K562 (cell line): ENCODE measurements around the gene IRF2. TPM values are rescaled to one million over a fixed set of nuclear protein-coding genes. Genes with fewer than 3 reads are reported as not detected.
"Not testable (repeated sequence)": the region's sequence is repeated elsewhere in the genome, so short reads cannot be mapped to it uniquely, and the experiment has no call there.

Experiments used
- FOSL1 ChIP-seq: fragments of 200-800 bp; sonication (Bioruptor generic); conservative IDR thresholded peaks from 2 replicates; pipeline ENCODE4 v1.6.1; 2016; ENCODE audit warnings: missing genetic modification characterization, missing compliant biosample characterization
- HBP1 ChIP-seq: fragments of 450-650 bp; formaldehyde crosslinking; IDR thresholded peaks from 2 replicates; pipeline ENCODE4 v1.4.0; 2022; ENCODE audit warnings: missing genetic modification characterization
- MXI1 ChIP-seq: IDR thresholded peaks from 2 replicates; pipeline ENCODE4 v1.6.1; 2011; ENCODE audit warnings: low read depth, mild to moderate bottlenecking, improper control_type of control experiment, low read length
- TAF7 ChIP-seq: fragments of 450-650 bp; IDR thresholded peaks from 2 replicates; pipeline ENCODE4 v1.6.1; 2016; ENCODE audit warnings: missing genetic modification characterization, missing compliant biosample characterization
- TCF15 ChIP-seq: fragments of 250-450 bp; sonication (Bioruptor Pico); IDR thresholded peaks from 2 replicates; pipeline ENCODE4 v1.8.0; 2022; ENCODE audit warnings: moderate library complexity, mild to moderate bottlenecking, inconsistent platforms
- TEAD2 ChIP-seq: fragments of 450-650 bp; IDR thresholded peaks from 2 replicates; pipeline ENCODE4 v1.6.1; 2016; ENCODE audit warnings: missing genetic modification characterization, control low read depth, missing compliant biosample characterization
- ZBTB11 ChIP-seq, 3 experiments: fragments of 200-800 bp in 1 of 3; fragments of 250-450 bp in 1 of 3; fragments of 450-650 bp in 1 of 3; sonication (Bioruptor Pico) in 1 of 3; sonication (Bioruptor generic) in 1 of 3; formaldehyde crosslinking in 1 of 3; IDR thresholded peaks; 2 replicates each; pipeline versions ENCODE4 v1.6.1 to v1.8.0; 2016 to 2022; ENCODE audit warnings: mild to moderate bottlenecking in 2 of 3, missing genetic modification characterization in 2 of 3, missing compliant biosample characterization in 1 of 3, moderate library complexity in 1 of 3
- ZBTB12 ChIP-seq: fragments of 250-450 bp; sonication (Bioruptor Pico); IDR thresholded peaks from 2 replicates; pipeline ENCODE4 v1.4.0; 2020
- ZNF197 ChIP-seq: fragments of 200-800 bp; sonication (Bioruptor generic); IDR thresholded peaks from 2 replicates; pipeline ENCODE4 v1.6.1; 2016; ENCODE audit warnings: low read depth, missing genetic modification characterization, missing compliant biosample characterization
- ZNF311 ChIP-seq: fragments of 250-450 bp; sonication (Bioruptor Pico); IDR thresholded peaks from 2 replicates; pipeline ENCODE4 v1.4.0; 2020; ENCODE audit warnings: mild to moderate bottlenecking, moderate library complexity
- ZNF639 ChIP-seq, 2 experiments: fragments of 200-800 bp in 1 of 2; sonication (Bioruptor generic) in 1 of 2; sonication (generic) in 1 of 2; formaldehyde crosslinking in 1 of 2; IDR thresholded peaks in 1 of 2; conservative IDR thresholded peaks in 1 of 2; 2 replicates each; pipeline versions ENCODE4 v1.5.0 to v1.6.1; 2016 to 2020; ENCODE audit warnings: missing compliant biosample characterization in 1 of 2, missing genetic modification characterization in 1 of 2, missing genetic modification reagents in 1 of 2
- ZNF740 ChIP-seq, 3 experiments: fragments of 200-800 bp in 1 of 3; sonication (Bioruptor generic) in 1 of 3; sonication (generic) in 1 of 3; formaldehyde crosslinking in 1 of 3; IDR thresholded peaks; 2 replicates each; pipeline versions ENCODE4 v1.6.1 to v1.8.0; 2016 to 2022; ENCODE audit warnings: mild to moderate bottlenecking in 2 of 3, missing compliant biosample characterization in 2 of 3, missing genetic modification characterization in 2 of 3, missing genetic modification reagents in 1 of 3
- ZNF79 ChIP-seq: fragments of 250-450 bp; sonication (Bioruptor Pico); IDR thresholded peaks from 2 replicates; pipeline ENCODE4 v1.4.0; 2020; ENCODE audit warnings: low read depth, mild to moderate bottlenecking, moderate library complexity
- polyA plus RNA-seq, 8 experiments: library from polyadenylated mRNA; depleted of rRNA in 4 of 8; stranded (reverse) in 5 of 8; unstranded in 3 of 8; fragments of >200 nt; fragmentation: Nextera tagmentation in 2 of 8; fragmentation: Illumina TruSeq in 1 of 8; extraction: Ambion mirVana in 2 of 8; extraction: Trizol in 1 of 8; gene quantifications; 2 replicates each; pipeline versions ENCODE4 v1.2.1 to v1.2.3, GENCODE V29; 2011 to 2014; ENCODE audit warnings: inconsistent platforms in 1 of 8, missing spikeins in 1 of 8
- total RNA-seq, 7 experiments: library from RNA; depleted of rRNA in 6 of 7; stranded (reverse); fragments of >200 nt in 6 of 7; fragmentation: Illumina TruSeq in 2 of 7; extraction: Trizol in 2 of 7; gene quantifications; 2 replicates each; pipeline versions ENCODE4 v1.2.1 to v1.2.3, GENCODE V29; 2011 to 2021; ENCODE audit warnings: low replicate concordance in 1 of 7

The IRF2 gene
- total and polyA plus RNA-seq, 9 of the 15 experiments (the other 6 are each of a cell fraction or from before 2014, with no cell fraction given) = 7.1 to 17.1 (median 11.3) TPM

- TF ChIP-seq ZNF740 (CRISPR knock-in tag; IDR thresholded peaks at IDR 0.05) = not testable (repeated sequence)
- peak in 1 of 2 experiments; percentile 98; a peak in 2 of 4 replicates for TF ChIP-seq ZNF740 (tag; IDR thresholded peaks at IDR 0.05)
- TF ChIP-seq HBP1 (CRISPR knock-in tag) = peak; percentile 81; the same call in 1 of the 2 replicates
- peak; percentile 98 for TF ChIP-seq ZNF197
- peak; percentile 95 for TF ChIP-seq TAF7
- peak; percentile 55 for TF ChIP-seq FOSL1 (tag)
- TF ChIP-seq ZBTB12 (CRISPR knock-in tag) = peak; percentile 58; the same call in 1 of the 2 replicates
- peak in 1 of 3 experiments; percentile 90; a peak in 2 of 6 replicates for TF ChIP-seq ZBTB11 (CRISPR knock-in tag; IDR thresholded peaks at IDR 0.05)
- peak; percentile 89 for TF ChIP-seq TEAD2 (tag)
- TF ChIP-seq ZNF79 (CRISPR knock-in tag) = peak; percentile 61; the same call in 1 of the 2 replicates
- TF ChIP-seq ZNF311 (CRISPR knock-in tag) = peak; percentile 84
- TF ChIP-seq ZNF639 (CRISPR knock-in tag; conservative IDR thresholded peaks at IDR 0.05 in 1 of 2, IDR thresholded peaks at IDR 0.05 in 1 of 2) = peak in 1 of 2 experiments; percentile 98; a peak in 2 of 4 replicates
- TF ChIP-seq MXI1 = 0 out of 2 replicates have a peak, but pooled peaks have one; percentile 50
- peak; percentile 59; the same call in 1 of the 2 replicates for TF ChIP-seq TCF15 (CRISPR knock-in tag)
Measured at GRCh38 chr4:184339398-184340193, 134.8 kb downstream of the IRF2 start (continued).
